AG04450 (cell line): ENCODE data around the gene HIBCH. TPM values are rescaled to one million over a fixed set of nuclear protein-coding genes. Genes with fewer than 3 reads are reported as not detected.
A peak's percentile ranks its signal among the peaks of the same experiment; 100 is the strongest.

Experiments
- CTCF ChIA-PET: fragments of 300-600, 350-600 bp; formaldehyde crosslinking; extraction: SDS; loops from one replicate; lab custom pipeline; 2022; ENCODE audit warnings: antibody characterized with exemption, inconsistent platforms; lab: Charles Lee
- POLR2A ChIA-PET: fragments of 350-600 bp; formaldehyde crosslinking; extraction: SDS; loops from one replicate; lab custom pipeline; 2021; ENCODE audit warnings: antibody characterized with exemption, inconsistent platforms; lab: Yijun Ruan, JAX
- DNase-seq: peaks from one replicate; pipeline ENCODE4 v3.0.0-alpha.2; 2011; ENCODE audit warnings: low read depth, low spot score
- H3K27ac ChIP-seq: one replicate; pipeline ENCODE4 v1.5.1; 2012; ENCODE audit warnings: low read depth, low read length, control low read depth
- H3K27me3 ChIP-seq: one replicate; pipeline ENCODE4 v1.6.0; 2012; ENCODE audit warnings: low read length; ENCODE audit not compliant: control insufficient read depth, insufficient read depth
- H3K4me3 ChIP-seq: 2 replicates; pipeline ENCODE4 v1.5.1; 2011; ENCODE audit warnings: mild to moderate bottlenecking, low read depth, low read length, control low read depth
- H3K9me3 ChIP-seq: 2 replicates; pipeline ENCODE4 v1.5.1; 2012; ENCODE audit warnings: low read length; ENCODE audit not compliant: control insufficient read depth, insufficient read depth
- polyA plus RNA-seq: library from polyadenylated mRNA; depleted of rRNA; stranded (reverse); fragments of >200 nt; gene quantifications from 2 replicates; pipeline ENCODE4 v1.2.3, GENCODE V29; 2011
- TF ChIP-seq, protein P1 (sequence below): IDR thresholded peaks from 2 replicates; pipeline ENCODE4 v1.5.1; 2011; ENCODE audit warnings: low read depth, low read length, control low read depth, inconsistent platforms

The HIBCH gene
- polyA plus RNA-seq, 1 experiment = 23.8 TPM

GRCh38 chr2:190205657-190206056, 114.0 kb downstream of the HIBCH start:
- TF ChIP-seq, protein P1, sequence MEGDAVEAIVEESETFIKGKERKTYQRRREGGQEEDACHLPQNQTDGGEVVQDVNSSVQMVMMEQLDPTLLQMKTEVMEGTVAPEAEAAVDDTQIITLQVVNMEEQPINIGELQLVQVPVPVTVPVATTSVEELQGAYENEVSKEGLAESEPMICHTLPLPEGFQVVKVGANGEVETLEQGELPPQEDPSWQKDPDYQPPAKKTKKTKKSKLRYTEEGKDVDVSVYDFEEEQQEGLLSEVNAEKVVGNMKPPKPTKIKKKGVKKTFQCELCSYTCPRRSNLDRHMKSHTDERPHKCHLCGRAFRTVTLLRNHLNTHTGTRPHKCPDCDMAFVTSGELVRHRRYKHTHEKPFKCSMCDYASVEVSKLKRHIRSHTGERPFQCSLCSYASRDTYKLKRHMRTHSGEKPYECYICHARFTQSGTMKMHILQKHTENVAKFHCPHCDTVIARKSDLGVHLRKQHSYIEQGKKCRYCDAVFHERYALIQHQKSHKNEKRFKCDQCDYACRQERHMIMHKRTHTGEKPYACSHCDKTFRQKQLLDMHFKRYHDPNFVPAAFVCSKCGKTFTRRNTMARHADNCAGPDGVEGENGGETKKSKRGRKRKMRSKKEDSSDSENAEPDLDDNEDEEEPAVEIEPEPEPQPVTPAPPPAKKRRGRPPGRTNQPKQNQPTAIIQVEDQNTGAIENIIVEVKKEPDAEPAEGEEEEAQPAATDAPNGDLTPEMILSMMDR = no peak
- H3K9me3 ChIP-seq = no peaks in the 10 kb centered on the region
- peak; percentile 1 for DNase-seq
- POLR2A ChIA-PET = no interaction called here
- H3K27me3 ChIP-seq = no peaks in the 10 kb centered on the region
- CTCF ChIA-PET = no interaction called here
- no peak overlapping the region for H3K4me3 ChIP-seq
- H3K27ac ChIP-seq = no peak overlapping the region

DNA sequence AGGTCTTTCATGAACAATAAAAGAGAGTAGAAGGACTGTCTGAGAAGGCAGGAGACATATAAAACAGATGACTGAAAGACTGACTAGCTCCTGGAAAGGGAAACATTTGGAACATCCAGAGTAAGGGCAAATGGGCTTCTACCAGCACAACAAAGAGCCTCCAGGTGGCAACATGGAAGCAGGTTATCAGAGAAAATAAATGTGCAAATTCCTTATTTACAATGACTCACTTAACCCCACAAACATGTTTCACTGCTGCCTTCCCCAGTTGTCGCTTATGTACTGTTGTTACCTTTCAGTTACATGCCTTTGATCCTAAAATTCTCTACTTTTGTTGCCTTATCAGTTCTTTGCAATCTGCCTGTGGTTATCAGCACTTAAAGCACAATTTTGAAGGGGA, 117.0 kb downstream of the HIBCH start:
- POLR2A ChIA-PET = no interaction called here
- no peak for DNase-seq
- Histone ChIP-seq H3K9me3 (no peaks in the 10 kb centered on the region), H3K27ac (no peak overlapping the region), H3K27me3 (no peaks in the 10 kb centered on the region), H3K4me3 (no peak overlapping the region)
- CTCF ChIA-PET = interaction anchor here (0.9 kb wide), 1 partner anchor 13 kb away, joined by 3 read pairs; no protein-coding TSS in a partner anchor
- TF ChIP-seq, protein P1 = no peak

DNA sequence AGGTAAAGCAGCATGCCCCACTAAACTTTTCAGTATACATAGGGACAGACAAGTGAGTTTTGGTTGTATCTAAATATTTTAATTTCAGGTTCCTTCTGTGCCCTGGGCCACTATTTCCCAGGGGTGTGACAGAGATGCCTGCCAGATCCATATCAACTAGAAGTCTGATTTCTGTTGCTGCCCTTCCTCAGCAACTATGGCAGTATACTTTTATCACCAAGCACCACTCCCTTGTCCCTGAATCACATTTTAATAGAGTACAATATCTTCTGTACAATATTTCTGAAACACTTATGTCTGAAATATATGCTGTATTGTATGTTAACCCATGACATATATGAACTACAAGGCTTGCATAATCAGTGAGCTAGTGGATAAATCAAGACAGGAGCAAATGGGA, 117.6 kb downstream of the HIBCH start:
- TF ChIP-seq, protein P1 = no peak
- Histone ChIP-seq H3K27me3 (no peaks in the 10 kb centered on the region), H3K4me3 (no peak overlapping the region), H3K9me3 (no peaks in the 10 kb centered on the region), H3K27ac (no peak overlapping the region)
- CTCF ChIA-PET = no interaction called here
- POLR2A ChIA-PET = no interaction called here
- no peak for DNase-seq

DNA sequence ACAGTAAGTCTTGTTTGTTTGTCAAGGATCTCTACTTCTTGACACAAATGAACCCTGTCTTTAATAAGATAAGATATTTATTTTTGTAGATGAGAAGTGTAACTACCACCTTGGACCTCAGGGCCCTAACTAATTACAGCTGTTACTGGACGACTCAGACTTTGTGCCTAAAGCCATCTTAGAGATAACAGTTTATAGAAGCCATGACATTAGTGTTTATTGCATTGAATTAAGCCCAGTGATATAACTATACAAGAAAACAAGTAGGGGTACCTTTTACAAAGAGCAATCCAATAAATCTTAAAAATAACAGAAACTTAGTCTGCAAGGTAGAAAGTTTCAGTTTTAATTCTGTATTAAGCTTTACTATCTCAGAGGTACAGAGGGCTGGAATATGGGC, 119.0 kb downstream of the HIBCH start:
- no peak overlapping the region for H3K27ac ChIP-seq
- DNase-seq = no peak
- TF ChIP-seq, protein P1 = no peak
- POLR2A ChIA-PET = no interaction called here
- H3K9me3 ChIP-seq = no peaks in the 10 kb centered on the region
- H3K4me3 ChIP-seq = no peak overlapping the region
- no peaks in the 10 kb centered on the region for H3K27me3 ChIP-seq
- CTCF ChIA-PET = no interaction called here

DNA sequence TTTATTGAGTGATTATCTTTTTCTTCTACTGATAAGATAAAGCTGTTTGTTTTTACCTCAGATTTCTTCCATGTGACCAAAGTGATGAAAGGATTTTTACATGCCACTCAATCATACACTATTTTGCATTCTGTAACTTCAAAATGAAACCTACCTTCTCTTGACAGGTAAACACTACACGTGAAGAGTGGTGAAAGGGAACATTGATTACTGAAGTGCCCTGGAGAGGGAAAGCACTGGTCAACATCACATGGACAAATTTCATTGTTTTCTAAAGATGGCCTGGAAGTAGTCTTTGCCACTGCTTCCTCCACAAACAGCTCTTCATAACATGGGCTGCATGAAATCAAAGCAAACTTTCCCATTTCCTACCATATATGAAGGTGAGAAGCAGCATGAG, 120.1 kb downstream of the HIBCH start:
- TF ChIP-seq, protein P1 = no peak
- Histone ChIP-seq H3K4me3 (no peak overlapping the region), H3K27ac (no peak overlapping the region), H3K27me3 (no peaks in the 10 kb centered on the region), H3K9me3 (no peaks in the 10 kb centered on the region)
- CTCF ChIA-PET = interaction anchor here (1.1 to 1.4 kb wide), 2 partner anchors 20 to 111 kb away, joined by 3 to 6 read pairs; a partner anchor contains a TSS
- POLR2A ChIA-PET = no interaction called here
- DNase-seq = no peak
